Stimulated activated CD8-positive, alpha-beta memory T cell treated with anti-CD3 and anti-CD28 coated beads, Interleukin-15, amount 100 ng/mL, for 48 hours (primary cell): ENCODE results near the gene GGT5.
"Not testable (repeated sequence)": the region's sequence is repeated elsewhere in the genome, so short reads cannot be mapped to it uniquely, and the experiment has no call there.

Experiments used
- DNase-seq, 2 donors: peaks; one replicate each; pipeline ENCODE4 v3.0.0-alpha.2; 2020; ENCODE audit warnings: low read depth in 2 of 2

GGT5 gene

GRCh38 chr22:24232725-24233124, 12.2 kb downstream of the GGT5 start:
- DNase-seq = no peak

- DNase-seq = no peak
Observed at GRCh38 chr22:24232124-24232523, 12.8 kb downstream of the GGT5 start.

- DNase-seq = no peak
Observed at GRCh38 chr22:24231706-24232105, 13.2 kb downstream of the GGT5 start.

- DNase-seq = peak; percentile 41 to 43
Observed at GRCh38 chr22:24230911-24231656, 13.8 kb downstream of the GGT5 start.

GRCh38 chr22:24225951-24226350, 18.9 kb downstream of the GGT5 start:
- DNase-seq = no peak

GRCh38 chr22:24225044-24225601, 19.8 kb downstream of the GGT5 start:
- no peak for DNase-seq

GRCh38 chr22:24224468-24224867, 20.4 kb downstream of the GGT5 start:
- DNase-seq = no peak

GRCh38 chr22:24219750-24220149, 25.1 kb downstream of the GGT5 start:
- DNase-seq = no peak

- no peak for DNase-seq
Observed at GRCh38 chr22:24217384-24217783, 27.5 kb downstream of the GGT5 start.

GRCh38 chr22:24216541-24217209, 28.2 kb downstream of the GGT5 start:
- DNase-seq = peak; percentile 28 to 35

- DNase-seq = no peak
Observed at GRCh38 chr22:24214467-24215285, 30.2 kb downstream of the GGT5 start.

GRCh38 chr22:24213111-24213510, 31.8 kb downstream of the GGT5 start:
- DNase-seq = not testable (repeated sequence)

- DNase-seq = not testable (repeated sequence)
Observed at GRCh38 chr22:24211716-24212115, 33.2 kb downstream of the GGT5 start.

- DNase-seq = not testable (repeated sequence)
Observed at GRCh38 chr22:24210409-24210808, 34.5 kb downstream of the GGT5 start.

GRCh38 chr22:24209687-24210086, 35.2 kb downstream of the GGT5 start:
- DNase-seq = no peak

- no peak for DNase-seq
Observed at GRCh38 chr22:24209016-24209415, 35.9 kb downstream of the GGT5 start.

- DNase-seq = no peak
Observed at GRCh38 chr22:24208012-24208749, 36.7 kb downstream of the GGT5 start.

- no peak for DNase-seq
Observed at GRCh38 chr22:24207264-24208011, 37.4 kb downstream of the GGT5 start.

- DNase-seq = not testable (repeated sequence)
Observed at GRCh38 chr22:24206460-24207263, 38.2 kb downstream of the GGT5 start.
